SK-N-MC (cell line): ENCODE results near the gene TXNRD2.

Source experiments
- DNase-seq: peaks from one replicate; pipeline ENCODE4 v3.0.0-alpha.2; 2011; ENCODE audit warnings: low read depth, low spot score
- H3K27ac ChIP-seq: fragments of 200-600 bp; sonication (generic); 2 replicates; pipeline ENCODE4 v1.5.1; 2016; ENCODE audit warnings: mixed run types
- H3K36me3 ChIP-seq: fragments of 200-600 bp; sonication (generic); 2 replicates; pipeline ENCODE4 v1.6.1; 2017; ENCODE audit warnings: antibody characterized with exemption, low read length, mixed read lengths; ENCODE audit not compliant: insufficient read depth
- H3K4me3 ChIP-seq: fragments of 200-600 bp; sonication (generic); 2 replicates; pipeline ENCODE4 v1.5.1; 2016
- H3K9ac ChIP-seq: fragments of 200-600 bp; sonication (generic); 2 replicates; pipeline ENCODE4 v1.8.0; 2017; ENCODE audit warnings: mixed run types, mixed read lengths; ENCODE audit not compliant: insufficient read length
- H3K9me3 ChIP-seq: fragments of 200-600 bp; sonication (generic); 2 replicates; pipeline ENCODE4 v1.6.1; 2017; ENCODE audit warnings: low read depth, mild to moderate bottlenecking, antibody characterized with exemption, low read length, moderate library complexity, mixed read lengths
- EZH2 ChIP-seq: fragments of 200-600 bp; sonication (generic); IDR thresholded peaks from one replicate; pipeline ENCODE4 v1.6.1; 2017; ENCODE audit warnings: antibody characterized with exemption
- FOXP2 ChIP-seq: optimal IDR thresholded peaks from 2 replicates; pipeline ENCODE3; 2011; ENCODE audit warnings: mild to moderate bottlenecking, moderate library complexity; ENCODE audit not compliant: insufficient read depth; ENCODE audit errors: extremely low read length, control extremely low read depth
- POLR2AphosphoS5 ChIP-seq: IDR thresholded peaks from 2 replicates; pipeline ENCODE4 v1.6.1; 2012; ENCODE audit warnings: mild to moderate bottlenecking, low read depth, low read length, borderline replicate concordance

The TXNRD2 gene

GRCh38 chr22:19846620-19847344 is 94.8 kb downstream of the TXNRD2 start:
- H3K9me3 ChIP-seq: no peaks in the 10 kb centered on the region
- peaks cover 23% of the 10 kb centered on the region for H3K36me3 ChIP-seq
- no peak overlapping the region for H3K27ac ChIP-seq
- DNase-seq: no peak
- TF ChIP-seq EZH2 (no peak), FOXP2 (no peak), POLR2AphosphoS5 (no peak)
- no peak overlapping the region for H3K9ac ChIP-seq
- H3K4me3 ChIP-seq: no peak overlapping the region

- no peaks in the 10 kb centered on the region for H3K9me3 ChIP-seq
- no peak overlapping the region for H3K27ac ChIP-seq
- peaks cover 7% of the 10 kb centered on the region; the same call in 1 of the 2 replicates for H3K36me3 ChIP-seq
- TF ChIP-seq EZH2 (no peak), FOXP2 (no peak), POLR2AphosphoS5 (no peak)
- no peak overlapping the region for H3K9ac ChIP-seq
- H3K4me3 ChIP-seq: no peak overlapping the region
- DNase-seq: no peak
These were observed 96.4 kb downstream of the TXNRD2 start for GRCh38 chr22:19845054-19845722.

- Histone ChIP-seq H3K4me3 (no peak overlapping the region), H3K27ac (no peak overlapping the region), H3K9ac (no peak overlapping the region), H3K9me3 (no peaks in the 10 kb centered on the region), H3K36me3 (peaks cover 5% of the 10 kb centered on the region; the same call in 1 of the 2 replicates)
- TF ChIP-seq POLR2AphosphoS5 (no peak), FOXP2 (no peak), EZH2 (no peak)
- no peak for DNase-seq
These were observed 97.1 kb downstream of the TXNRD2 start for GRCh38 chr22:19844377-19845053.

- no peaks in the 10 kb centered on the region for H3K9me3 ChIP-seq
- DNase-seq: no peak
- no peak for TF ChIP-seq FOXP2
- TF ChIP-seq EZH2: no peak
- TF ChIP-seq POLR2AphosphoS5: no peak
- H3K4me3 ChIP-seq: no peak overlapping the region
- H3K9ac ChIP-seq: no peak overlapping the region
- peaks cover 5% of the 10 kb centered on the region; the same call in 1 of the 2 replicates for H3K36me3 ChIP-seq
- H3K27ac ChIP-seq: no peak overlapping the region
These were observed 97.7 kb downstream of the TXNRD2 start for GRCh38 chr22:19843857-19844376.

GRCh38 chr22:19843107-19843856 is 98.3 kb downstream of the TXNRD2 start:
- Histone ChIP-seq H3K36me3 (peaks cover 5% of the 10 kb centered on the region; the same call in 1 of the 2 replicates), H3K27ac (no peak overlapping the region), H3K9ac (no peak overlapping the region), H3K9me3 (no peaks in the 10 kb centered on the region), H3K4me3 (no peak overlapping the region)
- DNase-seq: no peak
- TF ChIP-seq FOXP2: no peak
- TF ChIP-seq EZH2: no peak
- TF ChIP-seq POLR2AphosphoS5: no peak

GRCh38 chr22:19842393-19843106 is 99.1 kb downstream of the TXNRD2 start:
- H3K36me3 ChIP-seq: peaks cover 5% of the 10 kb centered on the region; the same call in 1 of the 2 replicates
- H3K9ac ChIP-seq: no peak overlapping the region
- TF ChIP-seq EZH2 (no peak), POLR2AphosphoS5 (no peak), FOXP2 (no peak)
- no peak for DNase-seq
- no peak overlapping the region for H3K27ac ChIP-seq
- no peaks in the 10 kb centered on the region for H3K9me3 ChIP-seq
- H3K4me3 ChIP-seq: no peak overlapping the region

GRCh38 chr22:19841641-19842392 is 99.8 kb downstream of the TXNRD2 start:
- no peaks in the 10 kb centered on the region for H3K36me3 ChIP-seq
- TF ChIP-seq POLR2AphosphoS5 (no peak), FOXP2 (no peak), EZH2 (no peak)
- no peak overlapping the region for H3K4me3 ChIP-seq
- no peaks in the 10 kb centered on the region for H3K9me3 ChIP-seq
- no peak overlapping the region for H3K9ac ChIP-seq
- no peak overlapping the region for H3K27ac ChIP-seq
- DNase-seq: no peak
